Activated T-helper 1 cell treated with anti-CD3 and anti-CD28 coated beads, Interleukin-12 subunit alpha, Interleukin-12 subunit beta, Interleukin-2, Interleukin-4 antibody, amounts not matched to agents 30 ng/mL and 10 ng/mL and 1 ng/mL, durations not matched to agents 14 hours and 24 hours and 36 hours (primary cell): ENCODE measurements around the gene FOXD2. TPM values are rescaled to one million over a fixed set of nuclear protein-coding genes. Genes with fewer than 3 reads are reported as not detected.
"Not testable (repeated sequence)": the region's sequence is repeated elsewhere in the genome, so short reads cannot be mapped to it uniquely, and the experiment has no call there.

Source experiments
- DNase-seq: peaks from one replicate; pipeline ENCODE4 v3.0.0; 2021; ENCODE audit warnings: low spot score
- H3K27ac Mint-ChIP-seq: one replicate; pipeline ENCODE4 v1.8.0; 2021; ENCODE audit warnings: mild to moderate bottlenecking, mixed read lengths
- H3K27me3 Mint-ChIP-seq: one replicate; pipeline ENCODE4 v1.8.0; 2022; ENCODE audit warnings: mild to moderate bottlenecking, moderate library complexity, mixed read lengths; ENCODE audit not compliant: insufficient read depth
- H3K36me3 Mint-ChIP-seq: one replicate; pipeline ENCODE4 v1.8.0; 2021; ENCODE audit warnings: low read depth, mixed read lengths
- H3K4me1 Mint-ChIP-seq: one replicate; pipeline ENCODE4 v1.8.0; 2021; ENCODE audit warnings: low read depth, mixed read lengths
- H3K4me3 Mint-ChIP-seq: one replicate; pipeline ENCODE4 v1.8.0; 2021; ENCODE audit warnings: mild to moderate bottlenecking, moderate library complexity, mixed read lengths
- H3K9me3 Mint-ChIP-seq: one replicate; pipeline ENCODE4 v1.8.0; 2021; ENCODE audit warnings: mixed read lengths
- intact Hi-C: fragments of 100-400 bp; cut with micrococcal nuclease; formaldehyde crosslinking; loops from one replicate; pipeline ENCODE4 v1.15.1; 2024
- total RNA-seq: library from RNA; stranded (reverse); gene quantifications from 2 replicates; pipeline ENCODE4 v1.2.3, GENCODE V29; 2022

FOXD2 gene
- total RNA-seq, 1 donor from 2014 or later: 0.21 TPM

DNA sequence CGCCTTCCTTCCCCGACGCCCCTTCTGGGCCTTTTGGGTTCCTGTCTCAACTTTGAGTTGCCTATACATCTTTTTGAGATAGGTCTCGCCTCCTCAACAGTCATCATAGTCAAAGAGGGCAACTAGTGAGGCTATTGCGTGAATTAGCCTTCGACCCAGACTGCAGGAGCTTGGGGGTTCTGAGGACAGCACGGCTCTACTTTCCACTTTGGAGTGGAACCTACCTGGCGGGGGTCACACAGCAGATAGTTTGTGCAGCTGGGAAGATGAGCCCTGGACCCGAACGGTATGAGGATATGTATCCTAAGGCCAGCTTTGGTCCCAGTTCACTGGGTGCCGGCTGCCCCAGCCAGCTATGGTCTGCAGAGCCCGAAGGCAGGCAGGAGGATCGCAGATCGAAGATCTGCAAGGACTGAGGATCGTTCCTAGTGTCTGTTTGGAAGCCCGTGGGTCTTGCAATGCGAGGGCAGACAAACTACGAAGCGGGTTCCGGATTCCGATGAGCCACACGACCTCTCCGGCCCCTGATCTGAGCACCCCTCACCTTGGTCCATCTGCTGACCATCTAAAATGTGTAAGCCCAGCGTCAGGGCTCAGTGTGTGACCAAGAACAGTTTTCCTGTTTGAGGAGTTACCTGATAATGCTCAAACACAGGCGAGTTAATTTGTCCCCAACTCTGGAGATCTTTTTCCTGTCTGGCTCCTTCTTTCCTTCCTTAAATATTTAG, 8.1 kb downstream of the FOXD2 start:
- Mint-ChIP-seq H3K9me3 (no peaks in the 10 kb centered on the region), H3K36me3 (peaks cover 3% of the 10 kb centered on the region), H3K27ac (no peak overlapping the region), H3K4me3 (no peak overlapping the region), H3K27me3 (peaks cover 30% of the 10 kb centered on the region), H3K4me1 (peaks cover 14% of the 10 kb centered on the region)
- intact Hi-C loops: loop anchor here (2.0 kb wide), 2 partner anchors 63 to 263 kb away; no protein-coding TSS in a partner anchor
- DNase-seq: no peak

- no peaks in the 10 kb centered on the region for H3K9me3 Mint-ChIP-seq
Observed at GRCh38 chr1:47448462-47449222, 10.8 kb downstream of the FOXD2 start.

GRCh38 chr1:47449822-47450552, 12.1 kb downstream of the FOXD2 start:
- no peak overlapping the region for H3K27ac Mint-ChIP-seq
- H3K4me1 Mint-ChIP-seq: peaks cover 4% of the 10 kb centered on the region
- peaks cover 55% of the 10 kb centered on the region for H3K27me3 Mint-ChIP-seq
- no peaks in the 10 kb centered on the region for H3K9me3 Mint-ChIP-seq
- no peak for DNase-seq
- H3K36me3 Mint-ChIP-seq: no peaks in the 10 kb centered on the region
- intact Hi-C loops: no loop called here
- H3K4me3 Mint-ChIP-seq: no peak overlapping the region

More at GRCh38 chr1:47448462-47449222, 10.8 kb downstream of the FOXD2 start:
- Mint-ChIP-seq H3K36me3 (peaks cover 3% of the 10 kb centered on the region), H3K4me3 (no peak overlapping the region), H3K27me3 (peaks cover 52% of the 10 kb centered on the region), H3K4me1 (peaks cover 14% of the 10 kb centered on the region), H3K27ac (no peak overlapping the region)
- intact Hi-C loops: no loop called here
- no peak for DNase-seq

GRCh38 chr1:47450606-47451005, 12.8 kb downstream of the FOXD2 start:
- intact Hi-C loops: no loop called here
- Mint-ChIP-seq H3K36me3 (no peaks in the 10 kb centered on the region), H3K4me1 (no peaks in the 10 kb centered on the region), H3K4me3 (no peak overlapping the region), H3K27me3 (peaks cover 55% of the 10 kb centered on the region), H3K27ac (no peak overlapping the region), H3K9me3 (no peaks in the 10 kb centered on the region)
- DNase-seq: no peak

DNA sequence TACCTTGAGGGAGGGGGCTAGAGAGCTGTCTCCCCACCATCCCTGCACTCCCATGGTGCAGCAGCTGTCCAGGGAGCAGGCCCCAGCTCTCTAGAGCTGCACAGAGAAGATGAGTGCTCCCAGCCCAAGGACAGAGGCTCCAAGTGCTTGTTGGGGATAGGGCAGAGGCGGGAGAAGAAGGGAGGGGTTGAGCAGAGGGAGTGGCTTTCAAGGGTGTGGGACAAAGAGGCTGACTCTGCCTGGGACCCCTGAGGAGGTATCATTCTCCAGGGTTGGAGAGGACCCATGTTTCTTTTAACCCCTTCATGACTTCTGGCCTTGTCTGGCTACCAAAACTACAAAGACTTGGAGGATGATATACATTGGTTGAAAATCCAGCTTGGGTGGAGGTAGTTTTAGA, 14.6 kb downstream of the FOXD2 start:
- Mint-ChIP-seq H3K4me1 (no peaks in the 10 kb centered on the region), H3K4me3 (no peak overlapping the region), H3K27ac (no peak overlapping the region), H3K27me3 (peaks cover 55% of the 10 kb centered on the region), H3K36me3 (no peaks in the 10 kb centered on the region), H3K9me3 (no peaks in the 10 kb centered on the region)
- no peak for DNase-seq
- intact Hi-C loops: no loop called here

- H3K36me3 Mint-ChIP-seq, H3K4me3 Mint-ChIP-seq, H3K27ac Mint-ChIP-seq, H3K9me3 Mint-ChIP-seq, intact Hi-C loops, DNase-seq, H3K4me1 Mint-ChIP-seq: not testable (repeated sequence)
- H3K27me3 Mint-ChIP-seq: peaks cover 49% of the 10 kb centered on the region
Observed at GRCh38 chr1:47453910-47454309, 16.1 kb downstream of the FOXD2 start.

- DNase-seq: no peak
- H3K27ac Mint-ChIP-seq: no peak overlapping the region
- no peaks in the 10 kb centered on the region for H3K9me3 Mint-ChIP-seq
- no peaks in the 10 kb centered on the region for H3K36me3 Mint-ChIP-seq
- peaks cover 50% of the 10 kb centered on the region for H3K27me3 Mint-ChIP-seq
- H3K4me1 Mint-ChIP-seq: no peaks in the 10 kb centered on the region
- intact Hi-C loops: no loop called here
- H3K4me3 Mint-ChIP-seq: no peak overlapping the region
Observed at GRCh38 chr1:47456250-47456649, 18.4 kb downstream of the FOXD2 start.

DNA sequence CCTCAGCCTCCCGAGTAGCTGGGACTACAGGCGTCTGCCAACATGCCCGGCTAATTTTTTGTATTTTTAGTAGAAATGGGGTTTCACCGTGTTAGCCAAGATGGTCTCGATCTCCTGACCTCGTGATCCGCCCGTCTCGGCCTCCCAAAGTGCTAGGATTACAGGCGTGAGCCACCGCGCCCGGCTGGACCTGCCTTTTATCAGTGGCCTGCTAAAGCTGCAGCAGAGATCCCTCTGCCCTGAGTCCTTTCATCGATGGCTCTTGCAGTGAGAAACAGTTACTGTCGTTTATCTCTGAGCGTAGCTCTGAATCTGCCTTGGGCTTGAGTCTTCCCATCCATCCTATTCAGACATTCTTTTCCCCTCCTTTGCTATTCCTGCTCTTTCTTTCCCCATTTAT, 19.7 kb downstream of the FOXD2 start:
- H3K4me3 Mint-ChIP-seq, intact Hi-C loops, H3K4me1 Mint-ChIP-seq, H3K27ac Mint-ChIP-seq, H3K9me3 Mint-ChIP-seq, DNase-seq, H3K36me3 Mint-ChIP-seq: not testable (repeated sequence)
- peaks cover 48% of the 10 kb centered on the region for H3K27me3 Mint-ChIP-seq

GRCh38 chr1:47459253-47459788, 21.5 kb downstream of the FOXD2 start:
- Mint-ChIP-seq H3K4me3 (no peak overlapping the region), H3K27me3 (peaks cover 40% of the 10 kb centered on the region), H3K9me3 (no peaks in the 10 kb centered on the region), H3K4me1 (no peaks in the 10 kb centered on the region), H3K36me3 (no peaks in the 10 kb centered on the region), H3K27ac (no peak overlapping the region)
- no peak for DNase-seq
- intact Hi-C loops: no loop called here

- DNase-seq: no peak
- Mint-ChIP-seq H3K9me3 (no peaks in the 10 kb centered on the region), H3K4me3 (no peak overlapping the region), H3K4me1 (no peaks in the 10 kb centered on the region), H3K27me3 (peaks cover 40% of the 10 kb centered on the region), H3K36me3 (no peaks in the 10 kb centered on the region), H3K27ac (no peak overlapping the region)
- intact Hi-C loops: no loop called here
Observed at GRCh38 chr1:47460040-47460439, 22.2 kb downstream of the FOXD2 start.

DNA sequence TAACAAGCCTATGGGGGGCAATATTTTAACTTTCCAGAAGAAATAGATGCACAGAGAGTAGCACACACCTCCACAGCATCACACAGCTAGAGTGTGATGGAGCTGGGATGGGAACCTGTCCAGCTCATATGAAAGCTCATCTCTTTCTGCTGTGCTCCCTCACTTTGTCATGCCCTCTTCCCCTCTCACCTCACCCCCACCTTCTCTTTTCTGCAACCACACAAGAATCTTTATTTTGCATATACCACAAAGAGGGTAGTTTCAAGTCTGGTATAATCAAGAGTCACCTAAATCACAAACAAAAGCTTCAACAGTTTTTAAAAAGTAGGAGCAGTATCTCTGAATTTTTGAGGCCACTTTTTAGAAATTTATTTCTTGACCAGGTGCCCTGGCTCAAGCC, 22.6 kb downstream of the FOXD2 start:
- H3K27me3 Mint-ChIP-seq: peaks cover 40% of the 10 kb centered on the region
- DNase-seq: no peak
- no peak overlapping the region for H3K4me3 Mint-ChIP-seq
- H3K36me3 Mint-ChIP-seq: no peaks in the 10 kb centered on the region
- intact Hi-C loops: no loop called here
- H3K27ac Mint-ChIP-seq: no peak overlapping the region
- no peaks in the 10 kb centered on the region for H3K4me1 Mint-ChIP-seq
- no peaks in the 10 kb centered on the region for H3K9me3 Mint-ChIP-seq

GRCh38 chr1:47465605-47466004, 27.8 kb downstream of the FOXD2 start:
- Mint-ChIP-seq H3K4me1 (no peaks in the 10 kb centered on the region), H3K27me3 (peaks cover 22% of the 10 kb centered on the region), H3K9me3 (no peaks in the 10 kb centered on the region), H3K36me3 (no peaks in the 10 kb centered on the region), H3K4me3 (no peak overlapping the region), H3K27ac (no peak overlapping the region)
- no peak for DNase-seq
- intact Hi-C loops: no loop called here
